Measurements from ENCODE around the gene DAPL1.

GRCh38 chr2:158826965-158827364 lies 31.8 kb downstream of the DAPL1 start:
- TF ChIP-seq CTCF (IDR thresholded peaks at IDR 0.05), result no peak
- TF ChIP-seq POLR2A (IDR thresholded peaks at IDR 0.05), result no peak
- no peak for TF ChIP-seq EP300 (IDR thresholded peaks at IDR 0.05)
